ENCODE data around the gene GNG2.

GNG2 gene

DNA sequence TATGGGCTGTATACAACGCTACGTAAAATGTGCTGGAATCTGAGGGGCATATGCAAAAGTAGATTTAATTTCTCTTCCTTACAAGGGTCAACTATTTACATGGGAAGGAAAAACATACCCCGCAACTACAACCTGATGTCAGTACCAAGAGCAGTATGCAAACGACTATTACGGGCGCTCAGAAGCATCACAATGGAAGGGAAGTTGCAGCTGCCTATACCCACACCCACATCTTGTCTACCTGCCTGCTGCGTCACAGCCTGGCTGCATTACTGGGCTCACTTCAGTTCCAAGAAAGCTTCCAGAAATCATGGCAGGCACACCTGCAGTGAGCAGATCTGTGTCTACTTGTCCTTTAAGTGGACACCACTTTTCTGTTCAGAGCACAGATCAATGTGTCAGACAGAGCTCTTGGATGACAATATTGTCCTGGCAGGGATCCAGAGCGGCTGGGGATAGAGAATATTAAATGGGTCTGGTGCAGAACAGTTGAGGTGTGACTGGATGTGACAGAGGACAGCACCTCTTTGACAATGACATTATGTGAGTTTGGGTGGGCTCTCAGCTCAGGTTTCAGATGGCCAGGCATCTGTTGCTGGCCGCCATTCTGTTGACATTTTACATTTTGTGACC lies 41.5 kb upstream of the GNG2 start:
- Histone ChIP-seq H2AFZ (ENCODE audit: low read length) (no peak overlapping the region), H2BK12ac (ENCODE audit: low read length) (no peak overlapping the region), H3K79me1 (ENCODE audit: low read depth, low read length) (no peaks in the 10 kb centered on the region), H3K4me2 (ENCODE audit: insufficient read depth, low read length, poor library complexity, severe bottlenecking) (no peak overlapping the region), H3K9ac (ENCODE audit: low read depth, low read length, poor library complexity) (no peak overlapping the region), H3K23ac (ENCODE audit: low read depth, low read length, poor library complexity) (no peak overlapping the region), H3K27ac (replicated peaks; ENCODE audit: low read length) (no peak overlapping the region), H2BK120ac (ENCODE audit: low read depth, low read length) (no peak overlapping the region), H3K27me3 (ENCODE audit: control insufficient read depth in 3 of 3, insufficient read depth in 3 of 3, low read depth in 1 of 3, low read length in 3 of 3) (no peaks in the 10 kb centered on the region), H3K4ac (ENCODE audit: low read length) (no peak overlapping the region), H3K14ac (ENCODE audit: low read length) (no peak overlapping the region), H3K36me3 (replicated peaks in 1 of 2; ENCODE audit: control insufficient read depth in 2 of 2, insufficient read depth in 2 of 2, low read length in 2 of 2) (no peaks in the 10 kb centered on the region), H3K9me3 (replicated peaks in 1 of 2; ENCODE audit: control insufficient read depth in 2 of 2, insufficient read depth in 1 of 2, low read depth in 1 of 2, low read length in 2 of 2) (no peaks in the 10 kb centered on the region), H3K4me1 (ENCODE audit: control insufficient read depth in 2 of 2, insufficient read depth in 1 of 2, low read depth in 1 of 2, low read length in 2 of 2) (no peaks in the 10 kb centered on the region), H3K18ac (ENCODE audit: low read length) (no peak overlapping the region), H3K4me3 (ENCODE audit: low read length in 2 of 2) (no peak overlapping the region), H4K91ac (ENCODE audit: low read depth, low read length, poor library complexity) (no peak overlapping the region), H2BK15ac (ENCODE audit: low read length) (no peak overlapping the region), H2BK5ac (ENCODE audit: low read length) (no peak overlapping the region), H4K8ac (ENCODE audit: low read depth, low read length) (no peak overlapping the region), H2AK5ac (ENCODE audit: low read depth, low read length) (no peak overlapping the region)
- DNase-seq (ENCODE audit: low spot score): no peak
- WGBS, 2 donors (ENCODE audit: extremely low coverage in 2 of 2, insufficient read length in 2 of 2, insufficient replicate concordance in 1 of 2): no CpG with 5 or more reads among the region's 9 CpGs

- Histone ChIP-seq H3K27me3 (ENCODE audit: control insufficient read depth in 3 of 3, insufficient read depth in 3 of 3, low read depth in 1 of 3, low read length in 3 of 3) (no peaks in the 10 kb centered on the region), H2BK120ac (ENCODE audit: low read depth, low read length) (no peak overlapping the region), H2BK15ac (ENCODE audit: low read length) (no peak overlapping the region), H3K18ac (ENCODE audit: low read length) (no peak overlapping the region), H3K9me3 (replicated peaks in 1 of 2; ENCODE audit: control insufficient read depth in 2 of 2, insufficient read depth in 1 of 2, low read depth in 1 of 2, low read length in 2 of 2) (no peaks in the 10 kb centered on the region), H3K14ac (ENCODE audit: low read length) (no peak overlapping the region), H3K23ac (ENCODE audit: low read depth, low read length, poor library complexity) (no peak overlapping the region), H3K4me2 (ENCODE audit: insufficient read depth, low read length, poor library complexity, severe bottlenecking) (no peak overlapping the region), H3K9ac (ENCODE audit: low read depth, low read length, poor library complexity) (no peak overlapping the region), H2BK12ac (ENCODE audit: low read length) (no peak overlapping the region), H3K4ac (ENCODE audit: low read length) (no peak overlapping the region), H3K79me1 (ENCODE audit: low read depth, low read length) (no peaks in the 10 kb centered on the region), H4K8ac (ENCODE audit: low read depth, low read length) (no peak overlapping the region), H3K4me1 (ENCODE audit: control insufficient read depth in 2 of 2, insufficient read depth in 1 of 2, low read depth in 1 of 2, low read length in 2 of 2) (no peaks in the 10 kb centered on the region), H3K4me3 (ENCODE audit: low read length in 2 of 2) (no peak overlapping the region), H2AK5ac (ENCODE audit: low read depth, low read length) (no peak overlapping the region), H3K27ac (replicated peaks; ENCODE audit: low read length) (no peak overlapping the region), H3K36me3 (replicated peaks in 1 of 2; ENCODE audit: control insufficient read depth in 2 of 2, insufficient read depth in 2 of 2, low read length in 2 of 2) (no peaks in the 10 kb centered on the region), H2AFZ (ENCODE audit: low read length) (no peak overlapping the region), H2BK5ac (ENCODE audit: low read length) (no peak overlapping the region), H4K91ac (ENCODE audit: low read depth, low read length, poor library complexity) (no peak overlapping the region)
- no peak for DNase-seq (ENCODE audit: low spot score)
These were observed 38.6 kb upstream of the GNG2 start for GRCh38 chr14:51821822-51822221.

DNA sequence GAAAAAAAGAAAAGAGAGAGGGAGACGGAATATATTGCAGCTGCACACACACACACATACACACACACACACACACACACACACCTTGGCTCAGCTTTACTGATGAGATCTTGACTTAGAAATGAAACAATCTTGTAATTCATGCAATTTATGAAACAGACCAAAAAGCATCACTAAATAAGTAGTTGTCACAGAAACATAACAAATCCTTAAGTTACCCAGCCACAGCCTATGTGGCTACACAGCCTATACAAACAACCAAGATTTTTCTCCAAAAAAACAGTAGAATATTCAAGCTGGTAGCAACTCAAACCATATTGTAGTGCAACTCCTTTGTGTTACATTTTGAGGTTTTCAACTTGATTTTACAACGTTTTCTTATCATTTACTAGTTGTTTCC lies 37.9 kb upstream of the GNG2 start:
- H3K36me3 ChIP-seq (replicated peaks in 1 of 2; ENCODE audit: control insufficient read depth in 2 of 2, insufficient read depth in 2 of 2, low read length in 2 of 2): no peaks in the 10 kb centered on the region
- no peak overlapping the region for H3K4me3 ChIP-seq (ENCODE audit: low read length in 2 of 2)
- no peak overlapping the region for H2AFZ ChIP-seq (ENCODE audit: low read length)
- H3K23ac ChIP-seq (ENCODE audit: low read depth, low read length, poor library complexity): no peak overlapping the region
- H3K4me1 ChIP-seq (ENCODE audit: control insufficient read depth in 2 of 2, insufficient read depth in 1 of 2, low read depth in 1 of 2, low read length in 2 of 2): no peaks in the 10 kb centered on the region
- no peak overlapping the region for H2AK5ac ChIP-seq (ENCODE audit: low read depth, low read length)
- no peak overlapping the region for H2BK12ac ChIP-seq (ENCODE audit: low read length)
- no peak overlapping the region for H2BK15ac ChIP-seq (ENCODE audit: low read length)
- H3K4ac ChIP-seq (ENCODE audit: low read length): no peak overlapping the region
- no peaks in the 10 kb centered on the region for H3K9me3 ChIP-seq (replicated peaks in 1 of 2; ENCODE audit: control insufficient read depth in 2 of 2, insufficient read depth in 1 of 2, low read depth in 1 of 2, low read length in 2 of 2)
- H3K18ac ChIP-seq (ENCODE audit: low read length): no peak overlapping the region
- H4K8ac ChIP-seq (ENCODE audit: low read depth, low read length): no peak overlapping the region
- no peak overlapping the region for H3K14ac ChIP-seq (ENCODE audit: low read length)
- no peaks in the 10 kb centered on the region for H3K27me3 ChIP-seq (ENCODE audit: control insufficient read depth in 3 of 3, insufficient read depth in 3 of 3, low read depth in 1 of 3, low read length in 3 of 3)
- no peak overlapping the region for H3K9ac ChIP-seq (ENCODE audit: low read depth, low read length, poor library complexity)
- no peak overlapping the region for H2BK5ac ChIP-seq (ENCODE audit: low read length)
- no peak overlapping the region for H3K27ac ChIP-seq (replicated peaks; ENCODE audit: low read length)
- no peak overlapping the region for H4K91ac ChIP-seq (ENCODE audit: low read depth, low read length, poor library complexity)
- DNase-seq (ENCODE audit: low spot score): no peak
- H2BK120ac ChIP-seq (ENCODE audit: low read depth, low read length): no peak overlapping the region
- no CpG with 5 or more reads among the region's 2 CpGs for WGBS, 2 donors (ENCODE audit: extremely low coverage in 2 of 2, insufficient read length in 2 of 2, insufficient replicate concordance in 1 of 2)
- no peaks in the 10 kb centered on the region for H3K79me1 ChIP-seq (ENCODE audit: low read depth, low read length)
- H3K4me2 ChIP-seq (ENCODE audit: insufficient read depth, low read length, poor library complexity, severe bottlenecking): no peak overlapping the region

GRCh38 chr14:51823706-51824105 lies 36.7 kb upstream of the GNG2 start:
- no CpG with 5 or more reads among the region's 6 CpGs for WGBS, 2 donors (ENCODE audit: extremely low coverage in 2 of 2, insufficient read length in 2 of 2, insufficient replicate concordance in 1 of 2)
- Histone ChIP-seq H3K9ac (ENCODE audit: low read depth, low read length, poor library complexity) (no peak overlapping the region), H3K4ac (ENCODE audit: low read length) (no peak overlapping the region), H3K18ac (ENCODE audit: low read length) (no peak overlapping the region), H3K4me1 (ENCODE audit: control insufficient read depth in 2 of 2, insufficient read depth in 1 of 2, low read depth in 1 of 2, low read length in 2 of 2) (peaks cover 0 to 3% of the 10 kb centered on the region in 2 donors), H2BK15ac (ENCODE audit: low read length) (no peak overlapping the region), H3K4me2 (ENCODE audit: insufficient read depth, low read length, poor library complexity, severe bottlenecking) (no peak overlapping the region), H3K36me3 (replicated peaks in 1 of 2; ENCODE audit: control insufficient read depth in 2 of 2, insufficient read depth in 2 of 2, low read length in 2 of 2) (no peaks in the 10 kb centered on the region), H2AFZ (ENCODE audit: low read length) (no peak overlapping the region), H3K14ac (ENCODE audit: low read length) (no peak overlapping the region), H3K4me3 (ENCODE audit: low read length in 2 of 2) (no peak overlapping the region), H2BK120ac (ENCODE audit: low read depth, low read length) (no peak overlapping the region), H3K27me3 (ENCODE audit: control insufficient read depth in 3 of 3, insufficient read depth in 3 of 3, low read depth in 1 of 3, low read length in 3 of 3) (no peaks in the 10 kb centered on the region), H2AK5ac (ENCODE audit: low read depth, low read length) (no peak overlapping the region), H3K9me3 (replicated peaks in 1 of 2; ENCODE audit: control insufficient read depth in 2 of 2, insufficient read depth in 1 of 2, low read depth in 1 of 2, low read length in 2 of 2) (no peaks in the 10 kb centered on the region), H4K91ac (ENCODE audit: low read depth, low read length, poor library complexity) (no peak overlapping the region), H3K23ac (ENCODE audit: low read depth, low read length, poor library complexity) (no peak overlapping the region), H2BK5ac (ENCODE audit: low read length) (no peak overlapping the region), H3K27ac (replicated peaks; ENCODE audit: low read length) (no peak overlapping the region), H3K79me1 (ENCODE audit: low read depth, low read length) (no peaks in the 10 kb centered on the region), H4K8ac (ENCODE audit: low read depth, low read length) (no peak overlapping the region), H2BK12ac (ENCODE audit: low read length) (no peak overlapping the region)
- DNase-seq (ENCODE audit: low spot score): no peak
